Measurements from ENCODE around the gene HS6ST1.

The HS6ST1 gene

DNA sequence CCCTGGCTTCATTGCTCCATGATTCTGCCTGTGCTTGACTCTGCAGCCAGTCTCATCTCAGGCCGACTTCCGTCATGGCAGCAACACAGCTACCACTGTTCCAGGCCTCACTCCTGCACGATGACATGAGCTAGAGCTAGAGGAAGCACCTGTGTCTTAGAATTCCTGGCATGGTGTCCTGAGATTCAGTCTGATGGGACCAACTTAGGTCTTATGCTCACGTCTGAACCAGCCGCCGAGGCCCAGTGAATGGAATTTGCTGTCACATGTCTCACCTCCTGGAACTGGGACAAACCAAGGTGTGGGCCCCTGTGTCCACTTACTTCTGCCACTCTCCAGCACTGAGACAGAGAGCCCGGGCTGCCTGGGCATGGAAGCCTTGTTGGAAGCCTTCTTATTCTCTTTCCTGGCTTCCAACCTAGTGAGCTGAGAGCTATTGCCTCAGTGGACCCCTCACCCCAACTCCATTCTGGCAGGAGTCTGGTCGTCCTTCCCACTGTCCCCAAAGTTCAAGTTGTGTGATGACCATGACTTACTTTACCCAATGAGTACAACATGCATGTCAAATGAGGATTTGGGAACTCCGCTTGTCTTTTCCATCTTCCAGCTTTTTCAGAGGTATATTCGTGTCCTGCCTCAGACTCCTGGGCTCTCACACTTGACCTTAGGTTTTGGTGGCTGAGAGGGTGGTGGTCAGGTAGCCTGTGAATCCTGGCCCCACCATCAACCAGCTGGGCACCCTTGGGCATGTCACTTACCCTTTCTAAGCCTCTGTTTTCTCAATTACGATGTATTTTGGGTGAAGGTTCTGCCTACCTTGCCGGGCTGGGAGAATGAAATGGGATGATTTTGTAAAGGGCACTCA is 39.1 kb upstream of the HS6ST1 start:
- TF ChIP-seq, protein P1, sequence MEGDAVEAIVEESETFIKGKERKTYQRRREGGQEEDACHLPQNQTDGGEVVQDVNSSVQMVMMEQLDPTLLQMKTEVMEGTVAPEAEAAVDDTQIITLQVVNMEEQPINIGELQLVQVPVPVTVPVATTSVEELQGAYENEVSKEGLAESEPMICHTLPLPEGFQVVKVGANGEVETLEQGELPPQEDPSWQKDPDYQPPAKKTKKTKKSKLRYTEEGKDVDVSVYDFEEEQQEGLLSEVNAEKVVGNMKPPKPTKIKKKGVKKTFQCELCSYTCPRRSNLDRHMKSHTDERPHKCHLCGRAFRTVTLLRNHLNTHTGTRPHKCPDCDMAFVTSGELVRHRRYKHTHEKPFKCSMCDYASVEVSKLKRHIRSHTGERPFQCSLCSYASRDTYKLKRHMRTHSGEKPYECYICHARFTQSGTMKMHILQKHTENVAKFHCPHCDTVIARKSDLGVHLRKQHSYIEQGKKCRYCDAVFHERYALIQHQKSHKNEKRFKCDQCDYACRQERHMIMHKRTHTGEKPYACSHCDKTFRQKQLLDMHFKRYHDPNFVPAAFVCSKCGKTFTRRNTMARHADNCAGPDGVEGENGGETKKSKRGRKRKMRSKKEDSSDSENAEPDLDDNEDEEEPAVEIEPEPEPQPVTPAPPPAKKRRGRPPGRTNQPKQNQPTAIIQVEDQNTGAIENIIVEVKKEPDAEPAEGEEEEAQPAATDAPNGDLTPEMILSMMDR (IDR thresholded peaks at IDR 0.05; ENCODE audit: low read depth, low read length): no peak

DNA sequence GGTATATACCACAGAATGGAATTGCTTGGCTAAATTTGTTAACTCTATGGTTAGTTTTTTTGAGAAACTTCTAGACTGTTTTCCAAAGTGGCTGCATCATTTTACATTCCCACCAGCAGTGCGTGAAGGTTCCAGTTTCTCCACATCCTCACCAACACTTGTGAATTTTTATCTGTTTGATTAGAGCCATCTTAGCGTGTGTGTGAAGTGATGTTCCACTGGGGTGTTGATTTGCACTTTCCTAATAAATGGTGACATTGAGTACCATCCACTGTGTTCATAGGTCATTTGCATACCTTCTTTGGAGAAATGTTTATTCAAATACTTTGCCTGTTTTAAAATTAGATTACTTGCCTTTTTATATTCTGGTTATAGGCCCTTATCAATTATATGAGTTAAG is 37.5 kb upstream of the HS6ST1 start:
- TF ChIP-seq, protein P1 (IDR thresholded peaks at IDR 0.05; ENCODE audit: low read depth, low read length): no peak
- H3K4me3 ChIP-seq (ENCODE audit: low read depth, low read length): no peak overlapping the region

More for the DNA sequence above, 39.1 kb upstream of the HS6ST1 start:
- no peak overlapping the region for H3K4me3 ChIP-seq (ENCODE audit: low read depth, low read length)

- TF ChIP-seq, protein P1 (IDR thresholded peaks at IDR 0.05; ENCODE audit: low read depth, low read length): 0 out of 2 replicates have a peak, but pooled peaks have one; percentile 9
- H3K4me3 ChIP-seq (ENCODE audit: low read depth, low read length): no peak overlapping the region
Observed at GRCh38 chr2:128354726-128355470, 36.2 kb upstream of the HS6ST1 start.

DNA sequence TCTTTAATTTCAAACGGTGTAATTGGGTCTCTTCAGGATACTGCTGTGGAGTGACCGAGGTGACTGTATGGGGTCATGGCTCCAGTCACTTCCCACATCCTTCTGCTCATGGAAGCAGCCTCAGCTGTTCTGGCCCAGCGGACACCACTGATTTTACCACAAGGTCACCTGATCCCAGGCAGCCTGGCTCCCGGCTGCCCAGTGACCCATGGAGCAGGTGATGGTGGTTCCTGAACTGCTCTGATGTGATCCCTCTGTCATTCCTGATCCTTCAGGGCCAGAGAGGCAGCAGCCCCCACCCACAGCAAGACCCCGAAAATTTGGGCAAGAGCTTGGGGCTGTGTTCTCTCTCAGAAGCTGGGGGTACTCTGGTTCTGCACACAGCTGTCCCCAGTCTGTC is 35.5 kb upstream of the HS6ST1 start:
- TF ChIP-seq, protein P1 (IDR thresholded peaks at IDR 0.05; ENCODE audit: low read depth, low read length): no peak
- no peak overlapping the region for H3K4me3 ChIP-seq (ENCODE audit: low read depth, low read length)

- TF ChIP-seq, protein P1 (IDR thresholded peaks at IDR 0.05; ENCODE audit: low read depth, low read length): no peak
- H3K4me3 ChIP-seq (ENCODE audit: low read depth, low read length): no peak overlapping the region
Observed at GRCh38 chr2:128350736-128351135, 32.1 kb upstream of the HS6ST1 start.

DNA sequence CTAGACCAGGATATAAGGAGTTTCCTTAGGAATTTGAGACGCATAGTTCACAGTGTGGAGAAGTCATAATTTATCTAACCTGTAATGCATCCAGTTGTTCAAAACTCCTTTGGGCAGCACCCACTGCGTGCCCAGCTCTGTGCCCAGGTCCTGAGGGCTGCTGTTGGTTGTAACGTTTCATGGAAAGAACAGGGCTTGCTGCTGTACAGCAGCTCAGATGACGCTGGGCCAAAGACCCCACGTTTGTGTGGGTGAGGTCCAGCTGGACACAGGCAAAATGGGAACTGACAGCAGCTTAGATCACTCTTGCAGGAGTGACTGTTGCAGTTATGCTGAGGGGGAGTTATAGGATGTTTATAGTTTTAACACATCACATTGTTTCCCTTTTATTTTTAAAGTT is 30.0 kb upstream of the HS6ST1 start:
- TF ChIP-seq, protein P1 (IDR thresholded peaks at IDR 0.05; ENCODE audit: low read depth, low read length): no peak
- no peak overlapping the region for H3K4me3 ChIP-seq (ENCODE audit: low read depth, low read length)

All from WI38 (cell line).